ENCODE results near the gene DES. TPM values are rescaled to one million over a fixed set of nuclear protein-coding genes. Genes with fewer than 3 reads are reported as not detected.

Gene DES
- total and polyA plus RNA-seq, 2 of the 4 experiments (the other 2 are of a cell fraction) = 4.3 to 4.9 TPM

DNA sequence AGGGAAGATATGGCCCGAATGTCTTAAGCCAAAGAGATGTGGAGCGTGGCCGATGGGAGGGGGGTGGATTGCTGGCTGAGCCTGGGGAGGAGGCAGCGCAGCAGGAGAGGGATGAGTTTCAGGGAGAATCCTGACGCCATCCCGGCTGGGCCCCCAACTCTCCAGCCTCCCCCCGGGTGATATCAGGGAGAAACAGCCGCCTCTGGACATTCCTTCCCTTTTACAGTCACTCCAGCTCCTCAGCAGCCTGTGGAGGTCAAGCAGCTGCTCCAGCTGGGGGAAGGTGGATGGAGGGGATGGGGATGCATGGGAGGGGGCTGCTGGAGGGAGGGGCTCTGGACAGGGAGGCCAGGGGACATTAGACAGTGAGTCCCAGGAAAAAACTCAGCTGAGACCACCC lies 9.5 kb upstream of the DES start:
- peak overlapping the region; percentile 75; the same call in 1 of the 2 replicates for H3K23ac ChIP-seq (ENCODE audit: low read depth, low read length)
- no peaks in the 10 kb centered on the region for H3K27me3 ChIP-seq (ENCODE audit: control insufficient read depth, insufficient read depth, low read length)
- CTCF ChIA-PET = no interaction called here
- H4K8ac ChIP-seq (ENCODE audit: low read depth in 2 of 2, low read length in 2 of 2) = peak overlapping the region; percentile 94 to 96; a peak in 3 of 4 replicates
- H2AK9ac ChIP-seq (replicated peaks; ENCODE audit: low read depth, low read length, poor library complexity) = peak overlapping the region; percentile 95
- dilution Hi-C loops (cut with HindIII; ENCODE audit: low sequenced_read_pairs, unreplicated experiment) = no loop called here
- POLR2A ChIA-PET (ENCODE audit: unreplicated experiment) = no interaction called here
- peak overlapping the region; percentile 85 for H2AFZ ChIP-seq (replicated peaks; ENCODE audit: low read length, poor library complexity)
- H4K91ac ChIP-seq (ENCODE audit: insufficient read depth, low read depth, low read length) = peak overlapping the region; percentile 99
- peaks cover 21% of the 10 kb centered on the region for H3K4me1 ChIP-seq (ENCODE audit: control insufficient read depth, insufficient read depth, low read length)
- peak overlapping the region; percentile 89 for H4K5ac ChIP-seq (ENCODE audit: low read depth, low read length)
- peak overlapping the region; percentile 86 for H2BK5ac ChIP-seq (ENCODE audit: low read depth, low read length, poor library complexity, severe bottlenecking)
- H2BK20ac ChIP-seq (ENCODE audit: low read depth, low read length) = peak overlapping the region; percentile 100; the same call in 1 of the 2 replicates
- H3K14ac ChIP-seq (replicated peaks; ENCODE audit: low read depth, low read length) = peak overlapping the region; percentile 99
- H3K4me2 ChIP-seq (ENCODE audit: low read depth, low read length) = no peak overlapping the region
- H3K9me3 ChIP-seq (ENCODE audit: control insufficient read depth, insufficient read depth, low read length) = no peaks in the 10 kb centered on the region; the same call in 1 of the 2 replicates
- H3K56ac ChIP-seq (ENCODE audit: extremely low read depth, insufficient read depth, low read length) = no peak overlapping the region
- peak overlapping the region; percentile 99 for H3K4ac ChIP-seq (ENCODE audit: low read depth, low read length)
- H3K36me3 ChIP-seq (ENCODE audit: control insufficient read depth, insufficient read depth, low read length) = no peaks in the 10 kb centered on the region
- ATAC-seq (ENCODE audit: low read depth) = peak; percentile 31
- H3K4me3 ChIP-seq (ENCODE audit: insufficient read depth, low read depth, low read length) = no peak overlapping the region
- H3K27ac ChIP-seq (ENCODE audit: insufficient read depth, low read length) = peak overlapping the region; percentile 44
- WGBS, 2 experiments (ENCODE audit: extremely low coverage in 2 of 2, insufficient read length in 1 of 2) = 47% methylated on average over 3 of the region's 8 CpGs; no CpG with 5 or more reads in 1 of the 2 experiments
- peak overlapping the region; percentile 96 for H2AK5ac ChIP-seq (ENCODE audit: low read depth, low read length)
- intact Hi-C loops (cut with micrococcal nuclease) = no loop called here
- BruUV-seq (replicated peaks) = no TSS peak
- H2BK120ac ChIP-seq (ENCODE audit: low read depth, low read length) = peak overlapping the region; percentile 98
- TF ChIP-seq MAZ (IDR thresholded peaks at IDR 0.05; ENCODE audit: borderline replicate concordance, low read depth, low read length) = peak; percentile 48; the same call in 1 of the 2 replicates
- TF ChIP-seq RFX5 (IDR thresholded peaks at IDR 0.05; ENCODE audit: low read depth, low read length) = no peak
- in situ Hi-C loops (cut with MboI; ENCODE audit: low sequenced_read_pairs) = loop anchor here (5.0 kb wide), 1 partner anchor 54 kb away; no protein-coding TSS in a partner anchor
- H4K20me1 ChIP-seq (ENCODE audit: insufficient read depth, low read length) = no peaks in the 10 kb centered on the region
- H3K79me1 ChIP-seq (ENCODE audit: low read depth in 1 of 2, low read length in 2 of 2) = no peaks in the 10 kb centered on the region
- peak overlapping the region; percentile 94; the same call in 2 of the 3 replicates for H2BK15ac ChIP-seq (ENCODE audit: low read depth, low read length)
- H3K9me1 ChIP-seq (ENCODE audit: insufficient read depth, low read length) = peaks cover 24% of the 10 kb centered on the region
- peak; percentile 52 for DNase-seq
- peak overlapping the region; percentile 88 for H3K18ac ChIP-seq (ENCODE audit: low read depth, low read length)
- no peak overlapping the region; the same call in 1 of the 2 replicates for H3K9ac ChIP-seq (ENCODE audit: low read depth, low read length)
